SK-N-SH (cell line): Measurements from ENCODE around the gene QRICH2. TPM values are rescaled to one million over a fixed set of nuclear protein-coding genes. Genes with fewer than 3 reads are reported as not detected.

Source experiments
- CTCF ChIA-PET: fragments of 300-600, 350-600 bp; formaldehyde crosslinking; extraction: SDS; loops from one replicate; lab custom pipeline; 2021; lab: Yijun Ruan, JAX
- POLR2A ChIA-PET: fragments of 350-600 bp; sonication (Branson Sonifier 250); formaldehyde crosslinking; extraction: SDS; loops from one replicate; lab custom pipeline; 2020; ENCODE audit warnings: antibody characterized with exemption, inconsistent platforms; lab: Yijun Ruan, JAX
- DNase-seq: peaks from one replicate; pipeline ENCODE4 v3.0.0; 2012
- H2AFZ ChIP-seq: fragments of 200-600 bp; sonication (generic); 2 replicates; pipeline ENCODE4 v1.8.1; 2016; ENCODE audit warnings: antibody characterized with exemption, mild to moderate bottlenecking, low read depth
- H3F3A ChIP-seq: fragments of 200-600 bp; sonication (generic); replicated peaks from 2 replicates; pipeline ENCODE3; 2016; ENCODE audit warnings: antibody characterized with exemption, mild to moderate bottlenecking; ENCODE audit not compliant: insufficient read depth
- H3K27ac ChIP-seq, 2 experiments: fragments of 200-500 bp in 1 of 2; fragments of 200-600 bp in 1 of 2; sonication (Bioruptor generic) in 1 of 2; sonication (generic), shearing (Covaris generic) in 1 of 2; 2 replicates each; pipeline versions ENCODE4 v1.5.1 to v1.6.1; 2014 to 2016; ENCODE audit warnings: low read depth in 2 of 2, inconsistent platforms in 1 of 2, low read length in 1 of 2, mild to moderate bottlenecking in 1 of 2, mixed read lengths in 1 of 2
- H3K27me3 ChIP-seq: fragments of 200-600 bp; sonication (generic), shearing (Covaris generic); 2 replicates; pipeline ENCODE4 v1.6.1; 2016; ENCODE audit warnings: mixed run types; ENCODE audit not compliant: insufficient read depth
- H3K36me3 ChIP-seq, 2 experiments: fragments of 200-500 bp in 1 of 2; fragments of 200-600 bp in 1 of 2; sonication (Bioruptor generic) in 1 of 2; sonication (generic) in 1 of 2; replicated peaks in 1 of 2; 2 replicates each; pipeline versions ENCODE3 to v1.5.1; 2014 to 2016; ENCODE audit warnings: low read length in 1 of 2, mild to moderate bottlenecking in 1 of 2; ENCODE audit not compliant: insufficient read depth in 2 of 2, control insufficient read depth in 1 of 2
- H3K4me1 ChIP-seq, 2 experiments: fragments of 200-500 bp in 1 of 2; fragments of 200-600 bp in 1 of 2; sonication (Bioruptor generic) in 1 of 2; sonication (generic), shearing (Covaris generic) in 1 of 2; 2 replicates each; pipeline versions ENCODE4 v1.5.1 to v1.6.1; 2014 to 2016; ENCODE audit warnings: low read depth in 1 of 2, low read length in 1 of 2, mixed run types in 1 of 2; ENCODE audit not compliant: insufficient read depth in 2 of 2, control insufficient read depth in 1 of 2
- H3K4me2 ChIP-seq: fragments of 200-600 bp; sonication (generic), shearing (Covaris generic); 2 replicates; pipeline ENCODE4 v1.6.1; 2017; ENCODE audit warnings: mixed run types
- H3K4me3 ChIP-seq, 2 experiments: fragments of 200-500 bp in 1 of 2; fragments of 200-600 bp in 1 of 2; sonication (Bioruptor generic) in 1 of 2; sonication (generic), shearing (Covaris generic) in 1 of 2; 2 replicates each; pipeline versions ENCODE4 v1.5.1 to v1.8.1; 2014 to 2016; ENCODE audit warnings: low read depth in 2 of 2, inconsistent platforms in 1 of 2, low read length in 1 of 2, mild to moderate bottlenecking in 1 of 2, mixed read lengths in 1 of 2, moderate library complexity in 1 of 2
- H3K79me2 ChIP-seq: fragments of 200-600 bp; sonication (generic); 2 replicates; pipeline ENCODE4 v1.8.1; 2017; ENCODE audit warnings: mild to moderate bottlenecking; ENCODE audit not compliant: insufficient read depth
- H3K9ac ChIP-seq: fragments of 200-600 bp; sonication (generic); 2 replicates; pipeline ENCODE4 v1.6.1; 2017; ENCODE audit warnings: mixed run types
- H3K9me2 ChIP-seq: fragments of 200-600 bp; sonication (generic); 2 replicates; pipeline ENCODE4 v1.6.1; 2017; ENCODE audit warnings: mixed run types
- H3K9me3 ChIP-seq: fragments of 200-600 bp; sonication (generic); 2 replicates; pipeline ENCODE4 v1.6.1; 2017; ENCODE audit warnings: mixed run types, mild to moderate bottlenecking, moderate library complexity
- H4K20me1 ChIP-seq: fragments of 200-600 bp; sonication (generic); 2 replicates; pipeline ENCODE4 v1.6.1; 2017; ENCODE audit warnings: mild to moderate bottlenecking, mixed run types; ENCODE audit not compliant: insufficient read depth
- CHD2 ChIP-seq: fragments of 150-350 bp; IDR thresholded peaks from 2 replicates; pipeline ENCODE4 v1.6.1; 2018; ENCODE audit warnings: low read length; ENCODE audit not compliant: partially characterized antibody
- EP300 ChIP-seq, 2 experiments: IDR thresholded peaks; 2 replicates each; pipeline versions ENCODE4 v1.4.0 to v1.6.1; 2012; ENCODE audit warnings: borderline replicate concordance in 1 of 2, low read depth in 1 of 2, low read length in 1 of 2
- EZH2phosphoT487 ChIP-seq: fragments of 200-600 bp; sonication (generic); IDR thresholded peaks from 2 replicates; pipeline ENCODE4 v1.6.1; 2017; ENCODE audit warnings: low read depth, mixed run types, mild to moderate bottlenecking, antibody characterized with exemption, moderate library complexity, borderline replicate concordance
- FOXJ3 ChIP-seq: sonication (generic); formaldehyde crosslinking; IDR thresholded peaks from 2 replicates; pipeline ENCODE4 v1.5.1; 2020; ENCODE audit warnings: mild to moderate bottlenecking, missing genetic modification reagents
- GABPA ChIP-seq: IDR thresholded peaks from 2 replicates; pipeline ENCODE4 v1.4.0; 2012; ENCODE audit warnings: low read depth, mild to moderate bottlenecking
- GATA2 ChIP-seq: sonication (generic); formaldehyde crosslinking; IDR thresholded peaks from 2 replicates; pipeline ENCODE4 v1.5.0; 2020; ENCODE audit warnings: mild to moderate bottlenecking, missing genetic modification reagents
- MEF2A ChIP-seq: IDR thresholded peaks from 2 replicates; pipeline ENCODE4 v1.4.0; 2012; ENCODE audit warnings: low read depth, borderline replicate concordance
- POLR2AphosphoS5 ChIP-seq: IDR thresholded peaks from 2 replicates; pipeline ENCODE4 v1.6.1; 2012; ENCODE audit warnings: low read depth, low read length
- RCOR1 ChIP-seq: fragments of 150-350 bp; IDR thresholded peaks from 2 replicates; pipeline ENCODE4 v1.6.1; 2017; ENCODE audit warnings: antibody characterized with exemption, low read length
- RXRA ChIP-seq: IDR thresholded peaks from 2 replicates; pipeline ENCODE4 v1.4.0; 2012; ENCODE audit warnings: low read depth, mild to moderate bottlenecking, borderline replicate concordance
- SMC3 ChIP-seq: IDR thresholded peaks from 2 replicates; pipeline ENCODE4 v1.6.1; 2012; ENCODE audit warnings: low read depth, low read length, improper control_type of control experiment
- TAF1 ChIP-seq: IDR thresholded peaks from 2 replicates; pipeline ENCODE4 v1.6.1; 2012; ENCODE audit warnings: low read depth, mild to moderate bottlenecking, low read length, moderate library complexity, borderline replicate concordance
- TCF12 ChIP-seq: IDR thresholded peaks from 2 replicates; pipeline ENCODE4 v1.4.0; 2012
- TEAD4 ChIP-seq: IDR thresholded peaks from 2 replicates; pipeline ENCODE4 v1.4.0; 2012; ENCODE audit warnings: mild to moderate bottlenecking, borderline replicate concordance; ENCODE audit not compliant: insufficient read depth
- WGBS: methylation state at CpG from one replicate; pipeline ENCODE4 v1.1.6; 2017; ENCODE audit warnings: low lambda C conversion rate; 5-methylcytosine and 5-hydroxymethylcytosine counted together
- polyA plus RNA-seq, 3 experiments: library from polyadenylated mRNA; depleted of rRNA; stranded (reverse); fragments of >200 nt; gene quantifications; 2 replicates each; pipeline ENCODE4 v1.2.3, GENCODE V29; 2012
- TF ChIP-seq, protein P1 (sequence below): IDR thresholded peaks from 2 replicates; pipeline ENCODE4 v1.4.0; 2012; ENCODE audit warnings: low read depth, borderline replicate concordance
- TF ChIP-seq, protein P2 (sequence below): IDR thresholded peaks from 2 replicates; pipeline ENCODE4; 2012
- TF ChIP-seq, protein P3 (sequence below): fragments of 150-350 bp; IDR thresholded peaks from 2 replicates; pipeline ENCODE4 v1.6.1; 2016; ENCODE audit warnings: mild to moderate bottlenecking, low read depth, low read length
- TF ChIP-seq, protein P4 (sequence below): fragments of 200-600 bp; sonication (generic); IDR thresholded peaks from 2 replicates; pipeline ENCODE4 v1.6.1; 2017; ENCODE audit warnings: antibody characterized with exemption, mild to moderate bottlenecking, moderate library complexity
- TF ChIP-seq, protein P5 (sequence below): IDR thresholded peaks from 2 replicates; pipeline ENCODE4 v1.4.0; 2012; ENCODE audit warnings: low read depth

The QRICH2 gene
- polyA plus RNA-seq, 1 of the 3 experiments (the other 2 are of a cell fraction): 6.2 TPM

DNA sequence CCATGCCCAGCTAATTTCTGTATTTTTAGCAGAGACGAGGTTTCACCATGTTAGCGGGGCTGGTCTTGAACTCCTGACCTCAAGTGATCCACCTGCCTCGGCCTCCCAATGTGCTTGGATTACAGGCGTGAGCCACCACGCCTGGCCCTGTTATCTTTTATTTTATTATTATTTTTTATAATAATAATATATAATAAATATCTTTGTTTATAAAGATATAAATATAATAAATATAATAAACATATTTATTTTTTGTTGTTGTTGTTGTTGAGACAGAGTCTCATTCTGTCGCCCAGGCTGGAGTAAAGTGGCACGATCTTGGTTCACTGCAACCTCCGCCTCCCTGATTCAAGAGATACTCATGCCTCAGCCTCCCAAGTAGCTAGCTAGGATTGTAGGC is 60.8 kb downstream of the QRICH2 start:
- Histone ChIP-seq H3K27ac (no peak overlapping the region), H2AFZ (no peak overlapping the region), H3K4me2 (no peak overlapping the region), H3K27me3 (no peaks in the 10 kb centered on the region), H3F3A (no peaks in the 10 kb centered on the region), H4K20me1 (no peaks in the 10 kb centered on the region), H3K9me3 (no peaks in the 10 kb centered on the region), H3K4me3 (no peak overlapping the region), H3K79me2 (no peaks in the 10 kb centered on the region), H3K36me3 (no peaks in the 10 kb centered on the region), H3K9ac (no peak overlapping the region), H3K9me2 (no peaks in the 10 kb centered on the region), H3K4me1 (no peaks in the 10 kb centered on the region; a peak in 1 of 4 replicates)
- no peak for DNase-seq
- POLR2A ChIA-PET: no interaction called here
- TF ChIP-seq, protein P1, sequence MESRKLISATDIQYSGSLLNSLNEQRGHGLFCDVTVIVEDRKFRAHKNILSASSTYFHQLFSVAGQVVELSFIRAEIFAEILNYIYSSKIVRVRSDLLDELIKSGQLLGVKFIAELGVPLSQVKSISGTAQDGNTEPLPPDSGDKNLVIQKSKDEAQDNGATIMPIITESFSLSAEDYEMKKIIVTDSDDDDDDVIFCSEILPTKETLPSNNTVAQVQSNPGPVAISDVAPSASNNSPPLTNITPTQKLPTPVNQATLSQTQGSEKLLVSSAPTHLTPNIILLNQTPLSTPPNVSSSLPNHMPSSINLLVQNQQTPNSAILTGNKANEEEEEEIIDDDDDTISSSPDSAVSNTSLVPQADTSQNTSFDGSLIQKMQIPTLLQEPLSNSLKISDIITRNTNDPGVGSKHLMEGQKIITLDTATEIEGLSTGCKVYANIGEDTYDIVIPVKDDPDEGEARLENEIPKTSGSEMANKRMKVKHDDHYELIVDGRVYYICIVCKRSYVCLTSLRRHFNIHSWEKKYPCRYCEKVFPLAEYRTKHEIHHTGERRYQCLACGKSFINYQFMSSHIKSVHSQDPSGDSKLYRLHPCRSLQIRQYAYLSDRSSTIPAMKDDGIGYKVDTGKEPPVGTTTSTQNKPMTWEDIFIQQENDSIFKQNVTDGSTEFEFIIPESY: no peak
- TF ChIP-seq, protein P2, sequence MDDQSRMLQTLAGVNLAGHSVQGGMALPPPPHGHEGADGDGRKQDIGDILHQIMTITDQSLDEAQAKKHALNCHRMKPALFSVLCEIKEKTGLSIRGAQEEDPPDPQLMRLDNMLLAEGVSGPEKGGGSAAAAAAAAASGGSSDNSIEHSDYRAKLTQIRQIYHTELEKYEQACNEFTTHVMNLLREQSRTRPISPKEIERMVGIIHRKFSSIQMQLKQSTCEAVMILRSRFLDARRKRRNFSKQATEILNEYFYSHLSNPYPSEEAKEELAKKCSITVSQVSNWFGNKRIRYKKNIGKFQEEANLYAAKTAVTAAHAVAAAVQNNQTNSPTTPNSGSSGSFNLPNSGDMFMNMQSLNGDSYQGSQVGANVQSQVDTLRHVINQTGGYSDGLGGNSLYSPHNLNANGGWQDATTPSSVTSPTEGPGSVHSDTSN: no peak
- TF ChIP-seq EP300 (IDR thresholded peaks at IDR 0.05; ENCODE audit: borderline replicate concordance in 1 of 2, low read depth in 1 of 2, low read length in 1 of 2) (no peak), RXRA (no peak), CHD2 (no peak), SMC3 (no peak), TEAD4 (no peak), POLR2AphosphoS5 (no peak), MEF2A (no peak), RCOR1 (no peak), TAF1 (no peak), TCF12 (no peak), GABPA (no peak), GATA2 (CRISPR knock-in tag) (no peak), EZH2phosphoT487 (no peak), FOXJ3 (CRISPR knock-in tag) (no peak)
- TF ChIP-seq, protein P3, sequence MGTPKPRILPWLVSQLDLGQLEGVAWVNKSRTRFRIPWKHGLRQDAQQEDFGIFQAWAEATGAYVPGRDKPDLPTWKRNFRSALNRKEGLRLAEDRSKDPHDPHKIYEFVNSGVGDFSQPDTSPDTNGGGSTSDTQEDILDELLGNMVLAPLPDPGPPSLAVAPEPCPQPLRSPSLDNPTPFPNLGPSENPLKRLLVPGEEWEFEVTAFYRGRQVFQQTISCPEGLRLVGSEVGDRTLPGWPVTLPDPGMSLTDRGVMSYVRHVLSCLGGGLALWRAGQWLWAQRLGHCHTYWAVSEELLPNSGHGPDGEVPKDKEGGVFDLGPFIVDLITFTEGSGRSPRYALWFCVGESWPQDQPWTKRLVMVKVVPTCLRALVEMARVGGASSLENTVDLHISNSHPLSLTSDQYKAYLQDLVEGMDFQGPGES: no peak
- TF ChIP-seq, protein P4, sequence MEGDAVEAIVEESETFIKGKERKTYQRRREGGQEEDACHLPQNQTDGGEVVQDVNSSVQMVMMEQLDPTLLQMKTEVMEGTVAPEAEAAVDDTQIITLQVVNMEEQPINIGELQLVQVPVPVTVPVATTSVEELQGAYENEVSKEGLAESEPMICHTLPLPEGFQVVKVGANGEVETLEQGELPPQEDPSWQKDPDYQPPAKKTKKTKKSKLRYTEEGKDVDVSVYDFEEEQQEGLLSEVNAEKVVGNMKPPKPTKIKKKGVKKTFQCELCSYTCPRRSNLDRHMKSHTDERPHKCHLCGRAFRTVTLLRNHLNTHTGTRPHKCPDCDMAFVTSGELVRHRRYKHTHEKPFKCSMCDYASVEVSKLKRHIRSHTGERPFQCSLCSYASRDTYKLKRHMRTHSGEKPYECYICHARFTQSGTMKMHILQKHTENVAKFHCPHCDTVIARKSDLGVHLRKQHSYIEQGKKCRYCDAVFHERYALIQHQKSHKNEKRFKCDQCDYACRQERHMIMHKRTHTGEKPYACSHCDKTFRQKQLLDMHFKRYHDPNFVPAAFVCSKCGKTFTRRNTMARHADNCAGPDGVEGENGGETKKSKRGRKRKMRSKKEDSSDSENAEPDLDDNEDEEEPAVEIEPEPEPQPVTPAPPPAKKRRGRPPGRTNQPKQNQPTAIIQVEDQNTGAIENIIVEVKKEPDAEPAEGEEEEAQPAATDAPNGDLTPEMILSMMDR: no peak
- TF ChIP-seq, protein P5, sequence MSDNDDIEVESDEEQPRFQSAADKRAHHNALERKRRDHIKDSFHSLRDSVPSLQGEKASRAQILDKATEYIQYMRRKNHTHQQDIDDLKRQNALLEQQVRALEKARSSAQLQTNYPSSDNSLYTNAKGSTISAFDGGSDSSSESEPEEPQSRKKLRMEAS: no peak
- WGBS: 90% methylated on average over 8 of the region's 8 CpGs
- CTCF ChIA-PET: interaction anchor here (0.9 to 8.4 kb wide), 10 partner anchors 12 to 151 kb away, joined by 3 to 55 read pairs (median 4); no protein-coding TSS in a partner anchor
